ENCODE results near the gene MVP.

The MVP gene

GRCh38 chr16:29804455-29805231 is 15.6 kb upstream of the MVP start:
- DNase-seq (ENCODE audit: low read depth in 2 of 2), result no peak

- DNase-seq (ENCODE audit: low read depth in 2 of 2), result peak; percentile 94 to 95
These were observed 14.8 kb upstream of the MVP start for GRCh38 chr16:29805232-29806098.

DNA sequence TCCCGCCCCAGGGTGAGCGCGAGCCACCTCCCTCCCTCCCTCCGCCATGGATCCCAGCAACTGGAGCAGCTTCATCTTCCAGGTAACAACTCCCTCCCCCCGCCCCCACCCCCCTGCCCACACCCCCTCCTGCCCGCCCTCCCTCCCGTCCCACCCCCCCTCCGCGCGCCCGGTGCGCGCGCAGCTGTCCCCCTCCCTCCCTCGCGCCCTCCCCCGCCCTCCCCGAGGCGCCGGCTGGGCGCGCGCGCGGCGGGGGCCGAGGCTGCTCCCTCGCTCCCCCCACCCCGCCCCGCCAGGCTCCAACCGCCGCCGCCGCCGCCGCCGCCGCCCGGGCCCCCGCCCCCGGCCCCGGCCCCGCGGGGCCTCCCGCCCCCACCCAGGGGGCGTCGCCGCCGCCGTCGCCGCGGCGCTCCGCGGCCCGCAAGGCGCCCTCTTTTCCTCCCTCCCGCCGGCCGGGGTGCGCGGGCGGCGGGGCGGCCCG is 14.1 kb upstream of the MVP start, which contains the start of gene MAZ:
TSS of gene MAZ (plus strand) at position 431 of the 481 bp plus-strand sequence. CDS start 173 bp downstream, outside the sequence.
- DNase-seq (ENCODE audit: low read depth in 2 of 2), result no peak

DNA sequence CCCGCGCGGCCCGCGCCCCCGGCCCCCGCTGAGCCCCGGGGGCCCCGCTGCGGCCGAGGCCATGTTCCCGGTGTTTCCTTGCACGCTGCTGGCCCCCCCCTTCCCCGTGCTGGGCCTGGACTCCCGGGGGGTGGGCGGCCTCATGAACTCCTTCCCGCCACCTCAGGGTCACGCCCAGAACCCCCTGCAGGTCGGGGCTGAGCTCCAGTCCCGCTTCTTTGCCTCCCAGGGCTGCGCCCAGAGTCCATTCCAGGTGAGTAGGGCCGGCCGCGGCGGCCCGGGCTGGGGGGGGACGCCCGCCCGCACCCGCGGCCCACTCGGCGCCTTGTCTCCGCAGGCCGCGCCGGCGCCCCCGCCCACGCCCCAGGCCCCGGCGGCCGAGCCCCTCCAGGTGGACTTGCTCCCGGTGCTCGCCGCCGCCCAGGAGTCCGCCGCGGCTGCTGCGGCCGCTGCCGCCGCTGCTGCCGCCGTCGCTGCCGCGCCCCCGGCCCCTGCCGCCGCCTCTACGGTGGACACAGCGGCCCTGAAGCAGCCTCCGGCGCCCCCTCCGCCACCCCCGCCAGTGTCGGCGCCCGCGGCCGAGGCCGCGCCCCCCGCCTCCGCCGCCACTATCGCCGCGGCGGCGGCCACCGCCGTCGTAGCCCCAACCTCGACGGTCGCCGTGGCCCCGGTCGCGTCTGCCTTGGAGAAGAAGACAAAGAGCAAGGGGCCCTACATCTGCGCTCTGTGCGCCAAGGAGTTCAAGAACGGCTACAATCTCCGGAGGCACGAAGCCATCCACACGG is 13.4 kb upstream of the MVP start:
- DNase-seq (ENCODE audit: low read depth in 2 of 2), result no peak

DNA sequence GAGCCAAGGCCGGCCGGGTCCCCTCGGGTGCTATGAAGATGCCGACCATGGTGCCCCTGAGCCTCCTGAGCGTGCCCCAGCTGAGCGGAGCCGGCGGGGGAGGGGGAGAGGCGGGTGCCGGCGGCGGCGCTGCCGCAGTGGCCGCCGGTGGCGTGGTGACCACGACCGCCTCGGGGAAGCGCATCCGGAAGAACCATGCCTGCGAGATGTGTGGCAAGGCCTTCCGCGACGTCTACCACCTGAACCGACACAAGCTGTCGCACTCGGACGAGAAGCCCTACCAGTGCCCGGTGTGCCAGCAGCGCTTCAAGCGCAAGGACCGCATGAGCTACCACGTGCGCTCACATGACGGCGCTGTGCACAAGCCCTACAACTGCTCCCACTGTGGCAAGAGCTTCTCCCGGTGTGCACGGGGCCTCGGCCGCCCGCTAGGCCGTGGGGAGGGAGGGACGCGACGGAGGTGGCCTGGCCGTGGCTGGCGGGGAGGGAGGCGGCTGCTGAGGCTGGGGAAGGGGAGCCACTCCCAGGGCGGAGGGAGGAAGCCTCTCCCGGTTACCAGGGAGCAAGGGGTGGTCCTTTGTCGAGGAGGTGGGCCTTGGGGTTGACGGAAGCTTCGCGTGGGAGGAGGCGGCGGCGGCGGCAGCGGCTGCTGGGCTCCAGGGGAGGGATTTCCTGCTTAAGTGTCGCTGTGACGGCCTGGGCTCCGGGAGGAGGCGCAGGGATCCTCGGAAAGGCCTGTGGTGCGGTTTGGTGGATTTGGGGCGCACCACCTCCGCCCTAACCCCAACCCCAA is 12.6 kb upstream of the MVP start:
- peak; percentile 74 to 75 for DNase-seq (ENCODE audit: low read depth in 2 of 2)

GRCh38 chr16:29808219-29808900 is 11.9 kb upstream of the MVP start:
- no peak for DNase-seq (ENCODE audit: low read depth in 2 of 2)

GRCh38 chr16:29809031-29809747 is 11.1 kb upstream of the MVP start:
- no peak for DNase-seq (ENCODE audit: low read depth in 2 of 2)

- DNase-seq (ENCODE audit: low read depth in 2 of 2), result no peak
These were observed 10.2 kb upstream of the MVP start for GRCh38 chr16:29809850-29810698.

GRCh38 chr16:29810699-29811169 is 9.5 kb upstream of the MVP start:
- no peak for DNase-seq (ENCODE audit: low read depth in 2 of 2)

GRCh38 chr16:29811170-29811895 is 8.9 kb upstream of the MVP start:
- peak; percentile 78 to 80 for DNase-seq (ENCODE audit: low read depth in 2 of 2)

- DNase-seq (ENCODE audit: low read depth in 2 of 2), result no peak
These were observed 8.2 kb upstream of the MVP start, which contains the start of gene PRRT2 for GRCh38 chr16:29811896-29812665. Gene PRRT2 (plus strand): TSS chr16:29812193. CDS start chr16:29813055, 862 bp downstream.

- no peak for DNase-seq (ENCODE audit: low read depth in 2 of 2)
These were observed 7.3 kb upstream of the MVP start for GRCh38 chr16:29812754-29813643.

GRCh38 chr16:29813644-29814562 is 6.4 kb upstream of the MVP start:
- DNase-seq (ENCODE audit: low read depth in 2 of 2), result no peak

GRCh38 chr16:29814592-29814991 is 5.7 kb upstream of the MVP start:
- no peak for DNase-seq (ENCODE audit: low read depth in 2 of 2)

Measured in fibroblast of skin of left biceps (primary cell).